Measurements from ENCODE around the gene ADSS1.

DNA sequence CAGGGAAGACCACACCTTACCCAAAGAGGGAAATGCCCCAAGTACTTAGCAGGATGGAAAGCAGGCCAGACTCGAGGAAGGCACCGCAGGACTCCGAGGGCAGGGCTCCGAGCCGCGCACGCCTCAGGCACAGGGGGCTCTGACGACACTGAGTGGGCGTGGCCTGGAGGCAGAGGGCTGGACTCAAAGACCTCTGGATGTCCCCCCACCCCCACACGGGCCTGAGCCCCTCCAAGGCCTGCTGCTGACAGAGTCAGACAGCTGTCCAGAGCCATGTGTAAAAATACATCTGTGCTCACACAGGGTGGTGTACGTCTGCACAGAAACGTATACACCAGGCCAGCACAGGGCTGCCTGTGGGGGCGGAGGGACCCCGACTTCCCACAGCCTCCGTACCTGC lies 70.1 kb downstream of the ADSS1 start:
- TF ChIP-seq POLR2AphosphoS5 (IDR thresholded peaks at IDR 0.05; ENCODE audit: low read depth, low read length): no peak
- TF ChIP-seq POLR2A (IDR thresholded peaks at IDR 0.05; ENCODE audit: low read depth, low read length): no peak
- TF ChIP-seq POU2F2 (IDR thresholded peaks at IDR 0.05; ENCODE audit: low read depth, low read length): no peak
- TF ChIP-seq TAF1 (IDR thresholded peaks at IDR 0.05; ENCODE audit: low read depth, low read length): no peak
- no peak for TF ChIP-seq PAX5 (IDR thresholded peaks at IDR 0.05; ENCODE audit: insufficient read depth, low read length, severe bottlenecking)
- no peak for TF ChIP-seq SPI1 (IDR thresholded peaks at IDR 0.05; ENCODE audit: low read depth, low read length)
